OCI-M2 (cell line): Measurements from ENCODE around the gene MECR.
"Not testable (repeated sequence)": the region's sequence is repeated elsewhere in the genome, so short reads cannot be mapped to it uniquely, and the experiment has no call there.

Source experiments
- DNase-seq: peaks from one replicate; lab custom pipeline; 2025; ENCODE audit not compliant: unreplicated experiment; lab: John Stamatoyannopoulos, UW

MECR gene

GRCh38 chr1:29172415-29172939 is 58.3 kb downstream of the MECR start:
- DNase-seq, result no peak

DNA sequence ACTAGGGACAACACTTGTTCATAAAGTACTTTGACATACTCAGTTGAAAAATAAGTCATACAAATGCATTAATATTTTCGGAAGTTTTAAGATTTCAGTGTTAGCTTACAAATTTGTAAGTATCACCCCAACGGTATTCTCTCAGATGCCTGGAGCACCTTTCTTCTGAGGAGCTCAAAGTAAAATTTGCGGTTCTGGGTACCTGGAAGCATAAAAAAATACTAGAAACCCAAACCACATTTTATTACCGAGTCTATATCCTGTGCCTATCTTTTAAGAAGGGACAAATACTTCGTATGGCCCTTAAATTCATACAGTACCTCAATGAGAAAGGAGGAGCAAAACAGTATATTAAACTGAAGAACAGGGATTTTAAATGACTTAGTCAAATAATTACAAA is 59.2 kb downstream of the MECR start:
- no peak for DNase-seq

DNA sequence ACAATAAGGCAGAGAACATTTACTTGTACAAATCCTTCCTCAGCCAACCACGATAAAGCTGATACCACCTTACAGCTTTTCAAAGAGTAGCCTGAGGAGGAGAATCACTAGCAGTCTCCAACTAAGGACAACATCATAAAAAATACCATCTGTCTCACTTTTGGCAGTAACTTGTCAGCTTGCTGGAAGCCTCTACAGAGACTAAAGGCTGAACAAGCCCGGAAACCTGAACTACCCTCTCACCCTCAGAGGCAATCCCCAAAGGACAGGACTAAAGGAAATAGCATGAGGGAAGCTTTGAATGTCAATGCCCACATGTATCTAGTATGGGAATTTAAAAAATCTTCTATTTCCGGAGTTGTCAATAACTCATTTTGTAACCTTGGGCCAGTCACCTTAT is 59.6 kb downstream of the MECR start:
- no peak for DNase-seq

GRCh38 chr1:29169976-29170375 is 60.8 kb downstream of the MECR start:
- no peak for DNase-seq

DNA sequence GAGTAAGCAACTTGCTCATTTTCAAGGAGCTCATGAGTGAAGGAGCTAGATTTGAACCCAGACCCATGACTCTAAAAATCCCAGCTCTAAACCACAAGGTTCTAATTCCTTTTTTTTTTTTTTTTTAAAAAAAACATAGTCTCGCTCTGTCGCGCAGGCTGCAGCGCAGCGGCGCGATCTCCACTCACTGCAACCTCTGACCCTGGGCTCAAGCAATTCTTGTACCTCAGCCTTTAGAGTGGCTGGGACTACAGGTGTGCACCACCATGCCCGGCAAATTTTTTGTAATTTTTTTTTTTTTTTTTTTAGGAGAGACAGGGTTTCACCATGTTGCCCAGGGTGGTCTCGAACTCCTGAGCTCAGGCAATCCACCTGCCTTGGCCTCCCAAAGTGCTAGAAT is 62.8 kb downstream of the MECR start:
- DNase-seq, result no peak

- no peak for DNase-seq
These were observed 64.3 kb downstream of the MECR start for GRCh38 chr1:29166291-29166878.

DNA sequence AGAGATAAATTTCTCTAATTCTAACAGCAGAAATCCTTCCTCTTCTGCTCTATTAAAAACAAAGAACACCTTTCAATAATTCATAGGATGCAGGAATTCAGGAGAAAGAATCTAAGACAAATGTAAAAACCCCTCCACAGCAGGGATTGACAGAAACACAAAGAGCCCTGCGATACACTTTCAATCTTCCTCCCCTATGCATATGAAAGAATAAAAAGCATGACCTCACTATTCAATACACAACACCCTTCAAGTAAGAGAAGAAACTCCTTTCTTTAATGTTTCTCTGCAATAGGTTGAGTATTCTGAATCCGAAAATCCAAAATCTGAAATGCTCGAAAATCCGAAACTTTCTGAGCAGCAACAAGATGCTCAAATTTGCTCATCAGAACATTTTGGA is 66.1 kb downstream of the MECR start:
- no peak for DNase-seq

DNA sequence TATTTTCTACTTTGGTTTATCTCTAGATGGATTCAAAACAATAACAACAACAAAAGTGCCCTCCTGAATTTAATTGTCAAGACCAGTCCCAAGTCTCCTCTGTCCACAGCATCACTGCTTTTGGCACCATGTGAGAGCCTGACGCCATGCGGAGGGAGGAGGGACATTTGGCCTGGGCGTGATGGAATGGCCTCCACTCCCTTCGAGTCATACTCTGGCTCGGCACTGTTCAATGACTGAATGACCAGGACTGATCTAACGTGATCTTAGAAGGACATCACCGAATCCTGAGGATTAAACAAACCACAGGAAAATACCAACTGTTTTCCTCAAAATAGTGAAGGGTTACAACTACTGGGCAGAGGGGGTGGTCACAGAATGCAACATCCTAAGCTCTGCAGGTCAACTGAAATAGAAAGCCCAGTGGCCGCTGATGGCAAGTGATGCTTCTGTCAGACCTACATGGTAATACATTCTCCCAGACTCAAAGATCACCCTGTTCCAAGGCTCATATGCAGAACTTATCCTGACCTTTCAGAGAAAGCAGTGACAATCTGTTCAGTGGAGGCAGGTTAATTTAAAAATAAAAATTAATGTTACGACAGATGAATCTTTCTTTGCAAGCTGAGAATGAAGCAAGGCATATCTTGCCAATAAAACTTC is 68.1 kb downstream of the MECR start:
- no peak for DNase-seq

GRCh38 chr1:29162025-29162424 is 68.7 kb downstream of the MECR start:
- no peak for DNase-seq

GRCh38 chr1:29159773-29160172 is 71.0 kb downstream of the MECR start:
- no peak for DNase-seq

DNA sequence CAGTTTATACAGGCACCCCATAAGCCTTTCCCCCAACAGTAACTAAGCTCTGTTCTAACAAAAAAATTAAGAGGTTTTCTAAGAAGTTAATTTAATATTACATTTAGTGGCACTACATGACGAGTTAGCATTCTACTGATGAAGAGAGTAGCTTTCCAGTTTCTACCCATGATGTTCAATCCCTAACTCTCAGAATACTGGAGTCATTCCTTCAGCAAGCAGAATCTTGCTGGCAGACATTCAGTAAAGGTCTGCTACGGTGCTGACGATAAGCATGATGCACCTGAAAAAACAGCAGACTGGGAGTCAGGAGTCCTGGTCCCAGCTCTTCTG is 73.5 kb downstream of the MECR start:
- DNase-seq, result no peak

DNA sequence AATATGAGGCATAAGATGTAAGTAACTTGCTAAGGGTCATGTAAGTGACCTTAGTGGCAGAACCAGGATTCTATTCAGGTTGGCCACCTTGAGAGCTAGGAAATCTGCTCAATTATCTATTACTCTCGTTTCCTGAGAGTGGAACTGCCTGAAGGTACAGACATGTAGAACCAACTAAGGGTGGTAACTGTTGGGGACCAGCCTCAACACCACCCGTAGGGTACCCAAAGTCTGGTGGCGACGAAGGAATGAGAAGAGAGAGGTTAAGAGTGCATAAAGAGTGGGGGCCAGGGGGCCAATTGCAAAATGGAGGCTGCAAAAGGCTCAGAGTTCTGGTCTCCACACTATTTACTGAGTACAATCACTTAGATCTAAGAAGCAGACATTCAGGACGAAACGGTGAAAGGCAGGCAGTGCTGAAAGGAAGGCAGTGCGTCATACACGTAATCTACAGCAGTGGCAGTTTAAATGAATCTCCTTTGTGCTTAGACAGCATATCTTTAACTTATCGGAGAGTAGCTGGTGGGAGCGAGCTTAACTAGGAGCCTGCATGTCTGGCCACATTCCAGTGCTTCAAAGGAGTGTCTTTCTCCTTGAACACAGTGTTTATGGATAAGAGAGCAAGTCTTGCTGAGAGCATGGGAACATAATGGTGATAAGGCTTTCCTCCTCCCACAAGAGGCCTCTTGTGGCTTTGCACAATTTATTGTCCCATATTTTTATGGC is 74.0 kb downstream of the MECR start:
- DNase-seq, result peak; percentile 32

- no peak for DNase-seq
These were observed 78.5 kb downstream of the MECR start for GRCh38 chr1:29152046-29152805.

DNA sequence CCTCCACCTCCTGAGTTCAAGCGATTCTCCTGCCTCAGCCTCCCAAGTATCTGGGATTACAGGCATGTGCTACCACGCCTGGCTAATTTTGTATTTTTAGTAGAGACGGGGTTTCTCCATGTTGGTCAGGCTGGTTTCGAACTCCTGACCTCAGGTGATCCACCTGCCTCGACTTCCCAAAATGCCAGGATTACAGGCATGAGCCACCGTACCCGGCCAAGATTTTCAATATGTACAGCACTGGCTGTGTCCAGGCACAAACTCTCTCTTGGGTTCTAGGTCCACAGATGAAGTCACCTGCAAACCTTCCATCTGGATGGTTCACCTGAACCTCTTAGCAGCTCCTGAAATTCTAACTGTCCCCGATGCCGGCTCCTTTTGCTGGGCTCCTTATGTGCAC is 80.4 kb downstream of the MECR start:
- DNase-seq, result not testable (repeated sequence)

DNA sequence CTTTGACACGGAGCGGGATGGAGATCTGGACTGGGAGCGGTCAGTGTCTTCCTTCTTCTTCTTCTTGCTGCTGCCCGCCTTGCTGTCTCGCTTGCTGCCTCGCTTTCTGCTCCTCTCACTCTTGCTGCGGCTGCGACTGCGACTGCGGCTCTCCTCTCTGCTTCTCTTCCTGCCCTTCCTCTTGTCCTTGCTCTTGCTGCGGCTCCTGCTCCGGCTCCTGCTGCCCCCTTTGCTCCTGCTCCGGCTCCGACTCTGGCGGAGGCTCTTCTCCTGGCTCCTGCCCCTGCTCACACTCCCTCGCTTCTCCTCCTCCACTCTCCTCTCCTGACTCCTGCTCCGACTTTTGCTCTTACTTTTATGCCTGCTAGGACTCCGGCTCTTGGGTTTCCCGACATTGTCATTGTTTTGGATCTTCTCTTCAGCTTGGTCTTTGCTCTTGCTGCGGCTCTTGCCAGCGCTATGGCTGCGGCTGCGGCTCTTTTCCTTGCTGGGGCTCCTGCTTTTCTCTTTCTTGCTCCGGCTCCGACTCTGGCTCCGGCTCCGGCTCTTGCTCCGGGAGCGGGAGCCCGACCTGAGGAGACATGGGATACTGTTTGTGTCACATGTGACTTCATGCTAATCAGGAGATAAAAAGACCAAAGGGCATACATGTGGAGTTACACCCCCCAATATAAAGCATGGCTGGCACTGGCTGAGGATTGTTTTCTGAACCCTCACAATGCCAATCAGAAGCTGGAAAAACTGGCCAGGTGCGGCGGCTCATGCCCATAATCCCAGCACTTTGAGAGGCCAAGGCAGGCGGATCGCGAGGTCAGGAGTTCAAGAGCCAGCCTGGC is 81.9 kb downstream of the MECR start:
- no peak for DNase-seq

DNA sequence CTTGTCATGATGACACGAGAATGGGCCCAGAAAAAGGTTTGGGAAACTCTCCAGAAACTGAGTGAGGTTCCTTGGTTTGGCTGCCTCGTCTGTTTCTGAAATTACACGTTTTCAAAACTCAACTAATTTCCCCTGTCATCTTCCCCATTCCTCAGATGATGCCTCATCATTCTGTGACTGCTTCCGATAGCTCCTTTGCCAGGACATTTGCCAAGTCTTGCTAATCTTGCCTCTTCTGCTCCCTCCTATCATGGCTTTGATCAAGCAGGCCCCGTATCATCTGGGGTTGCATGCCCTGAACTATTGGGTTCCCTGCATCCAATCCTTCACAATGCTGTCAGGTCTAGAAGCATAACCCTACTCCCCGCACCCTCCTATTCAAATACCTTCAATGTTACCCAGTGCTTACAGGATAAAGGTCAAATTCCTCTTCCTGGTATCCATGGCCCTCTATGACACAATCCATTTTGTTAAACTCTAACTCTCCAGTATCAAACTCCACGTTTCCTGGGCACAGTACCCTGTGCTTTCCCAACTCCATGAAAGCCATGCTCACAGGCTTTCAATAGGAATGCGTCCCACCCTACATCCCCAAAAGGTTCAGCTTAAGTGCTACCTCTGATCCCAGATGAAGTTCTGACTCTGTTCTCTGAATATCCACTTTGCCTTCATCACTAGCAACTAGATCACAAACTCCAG is 84.8 kb downstream of the MECR start:
- DNase-seq, result no peak

DNA sequence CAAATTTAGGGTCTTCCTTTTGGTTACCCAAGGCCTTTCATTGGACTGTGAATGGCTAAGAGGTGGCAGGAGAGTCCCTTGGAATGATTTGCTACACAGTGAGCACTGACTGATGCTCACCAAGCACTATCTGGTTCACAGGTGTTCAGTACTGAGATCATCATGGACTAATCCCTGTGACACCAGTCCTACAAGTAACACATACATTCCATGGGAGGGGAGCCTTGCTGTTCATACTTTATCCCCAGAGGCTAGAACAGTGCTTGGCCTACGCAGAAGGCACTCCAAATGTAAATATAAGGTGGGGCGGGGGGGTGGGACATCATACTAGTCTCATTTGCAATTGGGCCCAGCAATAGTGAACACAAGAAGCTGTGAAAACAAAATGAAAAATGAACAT is 86.6 kb downstream of the MECR start:
- DNase-seq, result no peak

DNA sequence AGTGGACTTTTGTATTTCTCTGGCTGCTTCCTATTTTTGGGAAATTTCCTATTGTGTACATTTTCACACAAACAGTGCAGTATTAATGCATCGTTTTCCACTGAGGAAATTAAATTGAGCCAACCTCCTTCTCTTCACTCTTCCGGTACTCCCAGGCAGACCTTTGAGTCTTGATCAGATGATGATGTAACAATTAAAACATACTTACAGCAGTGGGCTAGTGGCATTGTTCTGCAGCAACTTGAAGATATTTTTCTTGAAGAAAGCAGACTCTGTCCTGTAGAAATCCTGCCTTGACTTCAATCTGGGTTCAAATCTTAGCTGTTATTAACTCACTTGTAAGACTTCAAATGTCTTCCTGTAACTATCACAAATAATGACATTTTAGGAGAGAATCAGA is 88.0 kb downstream of the MECR start:
- no peak for DNase-seq
